ENCODE data around the gene ATP8B1.
"Not testable (repeated sequence)": the region's sequence is repeated elsewhere in the genome, so short reads cannot be mapped to it uniquely, and the experiment has no call there.

GRCh38 chr18:57642462-57642861 is 160.7 kb downstream of the ATP8B1 start:
- TF ChIP-seq EZH2 (IDR thresholded peaks at IDR 0.05; ENCODE audit: borderline replicate concordance, low read depth, low read length, severe bottlenecking), result not testable (repeated sequence)
- TF ChIP-seq, protein P1, sequence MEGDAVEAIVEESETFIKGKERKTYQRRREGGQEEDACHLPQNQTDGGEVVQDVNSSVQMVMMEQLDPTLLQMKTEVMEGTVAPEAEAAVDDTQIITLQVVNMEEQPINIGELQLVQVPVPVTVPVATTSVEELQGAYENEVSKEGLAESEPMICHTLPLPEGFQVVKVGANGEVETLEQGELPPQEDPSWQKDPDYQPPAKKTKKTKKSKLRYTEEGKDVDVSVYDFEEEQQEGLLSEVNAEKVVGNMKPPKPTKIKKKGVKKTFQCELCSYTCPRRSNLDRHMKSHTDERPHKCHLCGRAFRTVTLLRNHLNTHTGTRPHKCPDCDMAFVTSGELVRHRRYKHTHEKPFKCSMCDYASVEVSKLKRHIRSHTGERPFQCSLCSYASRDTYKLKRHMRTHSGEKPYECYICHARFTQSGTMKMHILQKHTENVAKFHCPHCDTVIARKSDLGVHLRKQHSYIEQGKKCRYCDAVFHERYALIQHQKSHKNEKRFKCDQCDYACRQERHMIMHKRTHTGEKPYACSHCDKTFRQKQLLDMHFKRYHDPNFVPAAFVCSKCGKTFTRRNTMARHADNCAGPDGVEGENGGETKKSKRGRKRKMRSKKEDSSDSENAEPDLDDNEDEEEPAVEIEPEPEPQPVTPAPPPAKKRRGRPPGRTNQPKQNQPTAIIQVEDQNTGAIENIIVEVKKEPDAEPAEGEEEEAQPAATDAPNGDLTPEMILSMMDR (IDR thresholded peaks at IDR 0.05; ENCODE audit: borderline replicate concordance, extremely low read depth, low read length, poor library complexity, severe bottlenecking), result not testable (repeated sequence)

Measured in DND-41 (cell line).